GM23248 (cell line): Measurements from ENCODE around the gene ROCK2. TPM values are rescaled to one million over a fixed set of nuclear protein-coding genes. Genes with fewer than 3 reads are reported as not detected.

Experiments
- DNase-seq: peaks from one replicate; pipeline ENCODE4 v3.0.0-alpha.2; 2015
- H2AFZ ChIP-seq: fragments of 200-600 bp; sonication (generic); 2 replicates; pipeline ENCODE4 v1.6.1; 2016; ENCODE audit warnings: antibody characterized with exemption
- H3F3A ChIP-seq: fragments of 200-600 bp; sonication (generic); 2 replicates; pipeline ENCODE4 v1.6.1; 2016; ENCODE audit warnings: mild to moderate bottlenecking, antibody characterized with exemption, mixed run types; ENCODE audit not compliant: insufficient read depth
- H3K27ac ChIP-seq: fragments of 200-600 bp; sonication (generic); 2 replicates; pipeline ENCODE4 v1.5.1; 2016; ENCODE audit warnings: mild to moderate bottlenecking
- H3K27me3 ChIP-seq: fragments of 200-600 bp; sonication (generic); replicated peaks from 2 replicates; pipeline ENCODE4 v1.6.1; 2016; ENCODE audit warnings: mild to moderate bottlenecking; ENCODE audit not compliant: insufficient read depth
- H3K36me3 ChIP-seq: fragments of 200-600 bp; sonication (generic); 2 replicates; pipeline ENCODE4 v1.6.1; 2016; ENCODE audit warnings: low read depth, mild to moderate bottlenecking
- H3K4me1 ChIP-seq: fragments of 200-600 bp; sonication (generic); 2 replicates; pipeline ENCODE4 v1.6.1; 2016; ENCODE audit warnings: mild to moderate bottlenecking; ENCODE audit not compliant: insufficient read depth
- H3K4me2 ChIP-seq: fragments of 200-600 bp; sonication (generic); one replicate; pipeline ENCODE4 v1.6.1; 2016; ENCODE audit warnings: mild to moderate bottlenecking; ENCODE audit not compliant: unreplicated experiment
- H3K4me3 ChIP-seq: fragments of 200-600 bp; sonication (generic); 2 replicates; pipeline ENCODE4 v1.5.1; 2016; ENCODE audit warnings: mild to moderate bottlenecking
- H3K79me2 ChIP-seq: fragments of 200-600 bp; sonication (generic); 2 replicates; pipeline ENCODE4 v1.6.1; 2016; ENCODE audit warnings: mild to moderate bottlenecking; ENCODE audit not compliant: insufficient read depth
- H3K9ac ChIP-seq: fragments of 200-600 bp; sonication (generic); 2 replicates; pipeline ENCODE4 v1.6.1; 2016; ENCODE audit warnings: mild to moderate bottlenecking
- H3K9me2 ChIP-seq: fragments of 200-600 bp; sonication (generic); 2 replicates; pipeline ENCODE4 v1.6.1; 2016; ENCODE audit warnings: mixed run types, mild to moderate bottlenecking, moderate library complexity; ENCODE audit not compliant: insufficient read depth
- H3K9me3 ChIP-seq: fragments of 200-600 bp; sonication (generic); one replicate; pipeline ENCODE4 v1.6.1; 2017; ENCODE audit warnings: low read depth
- H4K20me1 ChIP-seq: fragments of 200-600 bp; sonication (generic); 2 replicates; pipeline ENCODE4 v1.6.0; 2016; ENCODE audit not compliant: insufficient read depth
- EZH2 ChIP-seq: fragments of 200-600 bp; sonication (generic); IDR thresholded peaks from 2 replicates; pipeline ENCODE4 v1.6.1; 2018; ENCODE audit warnings: antibody characterized with exemption, mild to moderate bottlenecking; ENCODE audit not compliant: insufficient read depth, poor library complexity, severe bottlenecking
- EZH2phosphoT487 ChIP-seq: fragments of 200-600 bp; sonication (generic); IDR thresholded peaks from 2 replicates; pipeline ENCODE4 v1.6.1; 2018; ENCODE audit warnings: antibody characterized with exemption, moderate library complexity, mild to moderate bottlenecking, low read depth; ENCODE audit not compliant: insufficient read depth
- WGBS, 2 experiments: methylation state at CpG; one replicate each; pipeline ENCODE4 v1.1.6; 2015 to 2017; ENCODE audit warnings: low lambda C conversion rate in 2 of 2, low coverage in 1 of 2; ENCODE audit errors: missing lambda C conversion rate in 2 of 2; 5-methylcytosine and 5-hydroxymethylcytosine counted together
- in situ Hi-C: fragments of 300-500 bp; cut with MboI; formaldehyde crosslinking; loops from 2 replicates; pipeline ENCODE4 v1.15.0; 2020
- polyA plus RNA-seq: library from polyadenylated mRNA; unstranded; fragments of >200 nt; fragmentation: Nextera tagmentation; extraction: Ambion mirVana; gene quantifications from 2 replicates; pipeline ENCODE4 v1.2.1, GENCODE V29; 2016
- total RNA-seq: library from RNA; depleted of rRNA; stranded (reverse); fragments of >200 nt; shearing (Covaris generic); gene quantifications from 2 replicates; pipeline ENCODE4 v1.2.3, GENCODE V29; 2014

Gene ROCK2
- total and polyA plus RNA-seq, 2 experiments from 2014 or later: 19.9 to 38.3 TPM

DNA sequence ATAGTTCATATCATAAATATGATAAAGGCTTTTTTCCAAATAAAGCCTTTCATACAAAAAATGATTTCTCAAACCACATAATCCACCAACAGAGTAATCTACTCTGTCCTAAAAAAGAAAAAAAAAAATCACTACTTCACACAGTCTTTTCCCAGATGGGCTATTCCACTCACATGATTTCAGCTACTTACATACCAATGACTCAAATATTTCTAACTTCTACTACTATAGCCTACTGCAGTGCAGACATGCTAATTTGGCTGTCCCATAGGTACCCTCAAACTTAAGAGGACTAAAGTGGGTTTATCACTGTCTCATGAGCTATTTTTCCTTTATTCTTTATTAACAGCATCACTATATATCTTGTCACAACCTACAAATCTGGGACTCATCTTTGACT is 131.8 kb downstream of the ROCK2 start:
- DNase-seq: peak; percentile 37

DNA sequence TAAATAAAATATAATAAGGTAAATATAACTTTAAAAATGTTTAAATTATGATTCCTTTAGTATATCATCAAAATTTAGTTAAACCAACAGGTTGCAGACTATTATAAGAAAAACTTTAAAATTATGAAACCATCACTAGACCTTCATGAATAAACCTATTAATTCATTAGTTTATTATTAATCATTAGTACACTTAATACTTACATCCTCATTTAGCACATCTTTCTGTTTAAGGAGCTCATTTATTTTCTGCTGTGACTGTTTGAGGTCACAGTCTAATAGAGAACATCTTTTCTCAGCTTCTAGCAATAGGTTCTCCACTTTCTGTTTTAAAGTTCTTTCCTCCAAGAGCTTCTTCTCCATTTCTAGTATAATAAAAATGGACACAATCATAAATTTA is 136.4 kb downstream of the ROCK2 start:
- Histone ChIP-seq H3F3A (peaks cover 27% of the 10 kb centered on the region), H3K9ac (no peak overlapping the region), H3K27ac (no peak overlapping the region), H3K79me2 (no peaks in the 10 kb centered on the region), H3K4me3 (no peak overlapping the region), H3K9me3 (no peaks in the 10 kb centered on the region), H3K27me3 (no peaks in the 10 kb centered on the region), H3K36me3 (peaks cover 18% of the 10 kb centered on the region), H3K4me1 (peaks cover 23% of the 10 kb centered on the region), H3K9me2 (no peaks in the 10 kb centered on the region), H3K4me2 (no peak overlapping the region), H2AFZ (no peak overlapping the region), H4K20me1 (peaks cover 4% of the 10 kb centered on the region; the same call in 1 of the 2 replicates)
- no peak for DNase-seq
- TF ChIP-seq EZH2phosphoT487 (no peak), EZH2 (no peak)
- in situ Hi-C loops: no loop called here

More for the DNA sequence above, 131.8 kb downstream of the ROCK2 start:
- H4K20me1 ChIP-seq: peaks cover 4% of the 10 kb centered on the region; the same call in 1 of the 2 replicates
- no peaks in the 10 kb centered on the region for H3K27me3 ChIP-seq
- H3K27ac ChIP-seq: no peak overlapping the region
- H3F3A ChIP-seq: peaks cover 28% of the 10 kb centered on the region
- peaks cover 34% of the 10 kb centered on the region for H3K36me3 ChIP-seq
- no peaks in the 10 kb centered on the region for H3K79me2 ChIP-seq
- peaks cover 28% of the 10 kb centered on the region for H3K4me1 ChIP-seq
- H3K4me2 ChIP-seq: peak overlapping the region; percentile 1
- H3K4me3 ChIP-seq: no peak overlapping the region
- no peak overlapping the region for H3K9ac ChIP-seq
- TF ChIP-seq EZH2 (no peak), EZH2phosphoT487 (no peak)
- no peaks in the 10 kb centered on the region for H3K9me3 ChIP-seq
- H2AFZ ChIP-seq: no peak overlapping the region
- H3K9me2 ChIP-seq: no peaks in the 10 kb centered on the region
- in situ Hi-C loops: no loop called here

- in situ Hi-C loops: no loop called here
- Histone ChIP-seq H3K27ac (peak overlapping the region; percentile 51), H2AFZ (no peak overlapping the region), H3K4me2 (peak overlapping the region; percentile 48), H3K36me3 (peaks cover 43% of the 10 kb centered on the region), H3K27me3 (no peaks in the 10 kb centered on the region), H3K4me3 (peak overlapping the region; percentile 28; the same call in 1 of the 2 replicates), H3K4me1 (peaks cover 20% of the 10 kb centered on the region), H3K79me2 (no peaks in the 10 kb centered on the region), H3F3A (peaks cover 22% of the 10 kb centered on the region), H3K9me3 (no peaks in the 10 kb centered on the region), H4K20me1 (no peaks in the 10 kb centered on the region), H3K9me2 (no peaks in the 10 kb centered on the region), H3K9ac (no peak overlapping the region)
- TF ChIP-seq EZH2phosphoT487 (0 out of 2 replicates have a peak, but pooled peaks have one; percentile 63), EZH2 (no peak)
- peak; percentile 87 for DNase-seq
- 5 to 6% methylated on average over 3 of the region's 3 CpGs for WGBS, 2 experiments
Measured at GRCh38 chr2:11203480-11203879, 141.0 kb downstream of the ROCK2 start.

DNA sequence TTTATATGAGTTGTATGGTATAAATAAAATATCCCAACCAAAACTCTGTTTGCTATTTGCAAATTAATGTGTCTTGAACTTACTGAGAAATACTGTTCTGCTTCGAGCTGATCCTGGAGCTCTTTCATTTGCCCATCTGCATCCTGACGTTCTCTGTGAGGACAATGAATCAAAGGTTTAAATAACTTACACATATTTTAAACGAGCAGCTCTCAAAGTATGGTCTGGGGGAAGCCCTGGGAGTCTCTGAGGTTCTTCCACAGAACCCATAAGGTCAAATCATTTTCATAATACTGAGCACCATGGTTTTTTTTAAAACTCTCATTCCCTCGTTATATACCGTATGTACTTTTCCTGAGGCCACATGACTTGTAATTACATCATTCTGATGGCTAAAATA is 142.5 kb downstream of the ROCK2 start:
- 91 to 92% methylated on average over 5 of the region's 5 CpGs for WGBS, 2 experiments
- Histone ChIP-seq H3F3A (peaks cover 22% of the 10 kb centered on the region), H4K20me1 (no peaks in the 10 kb centered on the region), H3K9ac (no peak overlapping the region), H3K79me2 (no peaks in the 10 kb centered on the region), H2AFZ (no peak overlapping the region), H3K4me1 (peaks cover 20% of the 10 kb centered on the region), H3K27me3 (no peaks in the 10 kb centered on the region), H3K9me2 (no peaks in the 10 kb centered on the region), H3K9me3 (no peaks in the 10 kb centered on the region), H3K4me2 (no peak overlapping the region), H3K4me3 (no peak overlapping the region), H3K27ac (no peak overlapping the region), H3K36me3 (peaks cover 47% of the 10 kb centered on the region)
- in situ Hi-C loops: no loop called here
- TF ChIP-seq EZH2 (no peak), EZH2phosphoT487 (no peak)
- DNase-seq: no peak

GRCh38 chr2:11200651-11201050 is 143.8 kb downstream of the ROCK2 start:
- whole genome bisulfite sequencing, 2 experiments: 98 to 100% methylated on average over 2 of the region's 2 CpGs
- Histone ChIP-seq H3K9ac (no peak overlapping the region), H3K4me3 (no peak overlapping the region), H3K27ac (no peak overlapping the region), H4K20me1 (no peaks in the 10 kb centered on the region), H3K9me3 (no peaks in the 10 kb centered on the region), H2AFZ (no peak overlapping the region), H3K4me2 (no peak overlapping the region), H3K79me2 (no peaks in the 10 kb centered on the region), H3F3A (peaks cover 26% of the 10 kb centered on the region), H3K36me3 (peaks cover 60% of the 10 kb centered on the region), H3K27me3 (no peaks in the 10 kb centered on the region), H3K9me2 (no peaks in the 10 kb centered on the region), H3K4me1 (peaks cover 20% of the 10 kb centered on the region)
- TF ChIP-seq EZH2phosphoT487: no peak
- no peak for TF ChIP-seq EZH2
- DNase-seq: no peak
- in situ Hi-C loops: no loop called here
